ENCODE data around the gene KLHL2. TPM values are rescaled to one million over a fixed set of nuclear protein-coding genes. Genes with fewer than 3 reads are reported as not detected.

KLHL2 gene
- total and polyA plus RNA-seq, 2 of the 13 experiments (the other 11 are each of a cell fraction or from before 2014, with no cell fraction given): 9.2 to 17.6 TPM

DNA sequence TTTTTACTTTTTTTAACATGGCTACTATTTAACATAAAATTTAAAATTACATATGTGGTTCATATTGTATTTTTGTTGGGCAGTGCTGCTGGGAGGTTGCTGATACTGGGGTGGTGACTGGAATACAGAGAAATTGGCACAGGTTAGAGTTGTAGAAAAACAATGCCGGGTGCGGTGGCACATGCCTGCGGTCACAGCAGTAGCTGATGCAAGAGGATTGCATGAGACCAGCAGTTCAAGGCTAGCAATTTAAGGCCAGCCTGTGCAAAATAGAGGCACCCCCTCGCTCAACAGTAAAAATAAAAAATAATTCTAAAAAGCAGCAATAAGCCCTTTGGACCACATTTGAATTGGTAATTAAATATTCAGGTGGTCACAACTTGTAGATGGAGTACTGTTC lies 159.7 kb downstream of the KLHL2 start (continued):
- TF ChIP-seq, protein P1, sequence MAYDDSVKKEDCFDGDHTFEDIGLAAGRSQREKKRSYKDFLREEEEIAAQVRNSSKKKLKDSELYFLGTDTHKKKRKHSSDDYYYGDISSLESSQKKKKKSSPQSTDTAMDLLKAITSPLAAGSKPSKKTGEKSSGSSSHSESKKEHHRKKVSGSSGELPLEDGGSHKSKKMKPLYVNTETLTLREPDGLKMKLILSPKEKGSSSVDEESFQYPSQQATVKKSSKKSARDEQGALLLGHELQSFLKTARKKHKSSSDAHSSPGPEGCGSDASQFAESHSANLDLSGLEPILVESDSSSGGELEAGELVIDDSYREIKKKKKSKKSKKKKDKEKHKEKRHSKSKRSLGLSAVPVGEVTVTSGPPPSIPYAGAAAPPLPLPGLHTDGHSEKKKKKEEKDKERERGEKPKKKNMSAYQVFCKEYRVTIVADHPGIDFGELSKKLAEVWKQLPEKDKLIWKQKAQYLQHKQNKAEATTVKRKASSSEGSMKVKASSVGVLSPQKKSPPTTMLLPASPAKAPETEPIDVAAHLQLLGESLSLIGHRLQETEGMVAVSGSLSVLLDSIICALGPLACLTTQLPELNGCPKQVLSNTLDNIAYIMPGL (CRISPR knock-in tag; IDR thresholded peaks at IDR 0.05; ENCODE audit: borderline replicate concordance in 1 of 2, low read depth in 1 of 2): no peak
- no peak for TF ChIP-seq CREB1 (IDR thresholded peaks at IDR 0.05)
- 0 out of 2 replicates have a peak, but pooled peaks have one; percentile 27 for TF ChIP-seq CREB1 (CRISPR knock-in tag; IDR thresholded peaks at IDR 0.05)
- TF ChIP-seq, protein P2, sequence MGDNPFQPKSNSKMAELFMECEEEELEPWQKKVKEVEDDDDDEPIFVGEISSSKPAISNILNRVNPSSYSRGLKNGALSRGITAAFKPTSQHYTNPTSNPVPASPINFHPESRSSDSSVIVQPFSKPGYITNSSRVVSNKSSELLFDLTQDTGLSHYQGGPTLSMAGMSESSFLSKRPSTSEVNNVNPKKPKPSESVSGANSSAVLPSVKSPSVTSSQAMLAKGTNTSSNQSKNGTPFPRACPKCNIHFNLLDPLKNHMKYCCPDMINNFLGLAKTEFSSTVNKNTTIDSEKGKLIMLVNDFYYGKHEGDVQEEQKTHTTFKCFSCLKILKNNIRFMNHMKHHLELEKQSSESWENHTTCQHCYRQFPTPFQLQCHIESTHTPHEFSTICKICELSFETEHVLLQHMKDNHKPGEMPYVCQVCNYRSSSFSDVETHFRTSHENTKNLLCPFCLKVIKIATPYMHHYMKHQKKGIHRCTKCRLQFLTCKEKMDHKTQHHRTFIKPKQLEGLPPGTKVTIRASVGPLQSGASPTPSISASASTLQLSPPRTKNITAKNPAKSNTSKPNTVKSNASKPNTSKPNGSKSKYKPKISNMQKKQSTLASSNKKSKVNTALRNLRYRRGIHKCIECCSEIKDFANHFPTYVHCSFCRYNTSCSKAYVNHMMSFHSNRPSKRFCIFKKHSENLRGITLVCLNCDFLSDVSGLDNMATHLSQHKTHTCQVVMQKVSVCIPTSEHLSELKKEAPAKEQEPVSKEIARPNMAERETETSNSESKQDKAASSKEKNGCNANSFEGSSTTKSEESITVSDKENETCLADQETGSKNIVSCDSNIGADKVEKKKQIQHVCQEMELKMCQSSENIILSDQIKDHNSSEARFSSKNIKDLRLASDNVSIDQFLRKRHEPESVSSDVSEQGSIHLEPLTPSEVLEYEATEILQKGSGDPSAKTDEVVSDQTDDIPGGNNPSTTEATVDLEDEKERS (CRISPR knock-in tag; IDR thresholded peaks at IDR 0.05): peak; percentile 60; the same call in 1 of the 2 replicates
- TF ChIP-seq TFDP1 (CRISPR knock-in tag; IDR thresholded peaks at IDR 0.05; ENCODE audit: borderline replicate concordance): peak; percentile 40; the same call in 1 of the 2 replicates
- TF ChIP-seq, protein P3, sequence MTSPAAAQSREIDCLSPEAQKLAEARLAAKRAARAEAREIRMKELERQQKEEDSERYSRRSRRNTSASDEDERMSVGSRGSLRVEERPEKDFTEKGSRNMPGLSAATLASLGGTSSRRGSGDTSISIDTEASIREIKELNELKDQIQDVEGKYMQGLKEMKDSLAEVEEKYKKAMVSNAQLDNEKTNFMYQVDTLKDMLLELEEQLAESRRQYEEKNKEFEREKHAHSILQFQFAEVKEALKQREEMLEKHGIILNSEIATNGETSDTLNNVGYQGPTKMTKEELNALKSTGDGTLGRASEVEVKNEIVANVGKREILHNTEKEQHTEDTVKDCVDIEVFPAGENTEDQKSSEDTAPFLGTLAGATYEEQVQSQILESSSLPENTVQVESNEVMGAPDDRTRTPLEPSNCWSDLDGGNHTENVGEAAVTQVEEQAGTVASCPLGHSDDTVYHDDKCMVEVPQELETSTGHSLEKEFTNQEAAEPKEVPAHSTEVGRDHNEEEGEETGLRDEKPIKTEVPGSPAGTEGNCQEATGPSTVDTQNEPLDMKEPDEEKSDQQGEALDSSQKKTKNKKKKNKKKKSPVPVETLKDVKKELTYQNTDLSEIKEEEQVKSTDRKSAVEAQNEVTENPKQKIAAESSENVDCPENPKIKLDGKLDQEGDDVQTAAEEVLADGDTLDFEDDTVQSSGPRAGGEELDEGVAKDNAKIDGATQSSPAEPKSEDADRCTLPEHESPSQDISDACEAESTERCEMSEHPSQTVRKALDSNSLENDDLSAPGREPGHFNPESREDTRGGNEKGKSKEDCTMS (CRISPR knock-in tag; conservative IDR thresholded peaks at IDR 0.05): no peak
- TF ChIP-seq PATZ1 (CRISPR knock-in tag; IDR thresholded peaks at IDR 0.05): peak; percentile 65; the same call in 1 of the 2 replicates
- TF ChIP-seq MIXL1 (CRISPR knock-in tag; IDR thresholded peaks at IDR 0.05): peak; percentile 42; the same call in 1 of the 2 replicates
- TF ChIP-seq HNF4G (IDR thresholded peaks at IDR 0.05; ENCODE audit: borderline replicate concordance, low read depth, low read length): peak; percentile 42; the same call in 1 of the 2 replicates
- no peak for TF ChIP-seq HNF4G (CRISPR knock-in tag; IDR thresholded peaks at IDR 0.05; ENCODE audit: borderline replicate concordance, low read depth)
- no peak for TF ChIP-seq ATF7 (IDR thresholded peaks at IDR 0.05)
- TF ChIP-seq ATF7 (CRISPR knock-in tag; IDR thresholded peaks at IDR 0.05): peak; percentile 45; the same call in 1 of the 2 replicates
- TF ChIP-seq, protein P4, sequence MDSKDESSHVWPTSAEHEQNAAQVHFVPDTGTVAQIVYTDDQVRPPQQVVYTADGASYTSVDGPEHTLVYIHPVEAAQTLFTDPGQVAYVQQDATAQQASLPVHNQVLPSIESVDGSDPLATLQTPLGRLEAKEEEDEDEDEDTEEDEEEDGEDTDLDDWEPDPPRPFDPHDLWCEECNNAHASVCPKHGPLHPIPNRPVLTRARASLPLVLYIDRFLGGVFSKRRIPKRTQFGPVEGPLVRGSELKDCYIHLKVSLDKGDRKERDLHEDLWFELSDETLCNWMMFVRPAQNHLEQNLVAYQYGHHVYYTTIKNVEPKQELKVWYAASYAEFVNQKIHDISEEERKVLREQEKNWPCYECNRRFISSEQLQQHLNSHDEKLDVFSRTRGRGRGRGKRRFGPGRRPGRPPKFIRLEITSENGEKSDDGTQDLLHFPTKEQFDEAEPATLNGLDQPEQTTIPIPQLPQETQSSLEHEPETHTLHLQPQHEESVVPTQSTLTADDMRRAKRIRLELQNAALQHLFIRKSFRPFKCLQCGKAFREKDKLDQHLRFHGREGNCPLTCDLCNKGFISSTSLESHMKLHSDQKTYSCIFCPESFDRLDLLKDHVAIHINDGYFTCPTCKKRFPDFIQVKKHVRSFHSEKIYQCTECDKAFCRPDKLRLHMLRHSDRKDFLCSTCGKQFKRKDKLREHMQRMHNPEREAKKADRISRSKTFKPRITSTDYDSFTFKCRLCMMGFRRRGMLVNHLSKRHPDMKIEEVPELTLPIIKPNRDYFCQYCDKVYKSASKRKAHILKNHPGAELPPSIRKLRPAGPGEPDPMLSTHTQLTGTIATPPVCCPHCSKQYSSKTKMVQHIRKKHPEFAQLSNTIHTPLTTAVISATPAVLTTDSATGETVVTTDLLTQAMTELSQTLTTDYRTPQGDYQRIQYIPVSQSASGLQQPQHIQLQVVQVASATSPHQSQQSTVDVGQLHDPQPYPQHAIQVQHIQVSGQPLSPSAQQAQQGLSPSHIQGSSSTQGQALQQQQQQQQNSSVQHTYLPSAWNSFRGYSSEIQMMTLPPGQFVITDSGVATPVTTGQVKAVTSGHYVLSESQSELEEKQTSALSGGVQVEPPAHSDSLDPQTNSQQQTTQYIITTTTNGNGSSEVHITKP (CRISPR knock-in tag; IDR thresholded peaks at IDR 0.05; ENCODE audit: low read depth): 0 out of 2 replicates have a peak, but pooled peaks have one; percentile 36
